Keratinocyte (primary cell): Measurements from ENCODE around the gene CYB5R4.

Experiments
- EZH2 ChIP-seq: IDR thresholded peaks from one replicate; pipeline ENCODE4 v1.6.1; 2012; ENCODE audit warnings: inconsistent platforms, mild to moderate bottlenecking, low read length, moderate library complexity
- TF ChIP-seq, protein P1 (sequence below), 3 experiments: IDR thresholded peaks in 1 of 3; conservative IDR thresholded peaks in 1 of 3; optimal IDR thresholded peaks in 1 of 3; 2 replicates in 2 of 3; 3 replicates in 1 of 3; pipeline versions ENCODE3 to v1.5.1; 2011; ENCODE audit warnings: low read length in 3 of 3, mild to moderate bottlenecking in 3 of 3, moderate library complexity in 2 of 3, control low read depth in 1 of 3, inconsistent platforms in 1 of 3; ENCODE audit not compliant: insufficient read depth in 2 of 3; ENCODE audit errors: extremely low read depth in 1 of 3

DNA sequence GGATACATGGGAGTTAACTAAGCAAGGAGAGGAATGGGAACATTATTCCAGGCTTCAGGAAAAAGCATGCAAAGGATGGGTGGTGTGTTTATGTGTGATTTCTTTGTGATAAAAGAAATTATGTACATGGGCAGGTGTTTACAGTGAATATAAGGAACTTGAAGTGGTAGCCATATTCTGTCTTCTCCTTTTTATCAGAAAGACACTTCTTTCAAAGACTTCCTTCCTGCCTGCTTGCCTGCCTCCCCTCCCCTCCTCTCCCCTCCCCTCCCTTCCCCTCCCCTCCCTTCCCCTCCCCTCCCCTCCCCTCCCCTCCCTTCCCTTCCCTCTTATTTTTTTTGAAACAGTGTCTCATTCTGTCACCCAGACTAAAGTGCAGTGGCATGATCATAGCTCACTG is 14.4 kb downstream of the CYB5R4 start:
- TF ChIP-seq EZH2 = no peak
- TF ChIP-seq, protein P1, sequence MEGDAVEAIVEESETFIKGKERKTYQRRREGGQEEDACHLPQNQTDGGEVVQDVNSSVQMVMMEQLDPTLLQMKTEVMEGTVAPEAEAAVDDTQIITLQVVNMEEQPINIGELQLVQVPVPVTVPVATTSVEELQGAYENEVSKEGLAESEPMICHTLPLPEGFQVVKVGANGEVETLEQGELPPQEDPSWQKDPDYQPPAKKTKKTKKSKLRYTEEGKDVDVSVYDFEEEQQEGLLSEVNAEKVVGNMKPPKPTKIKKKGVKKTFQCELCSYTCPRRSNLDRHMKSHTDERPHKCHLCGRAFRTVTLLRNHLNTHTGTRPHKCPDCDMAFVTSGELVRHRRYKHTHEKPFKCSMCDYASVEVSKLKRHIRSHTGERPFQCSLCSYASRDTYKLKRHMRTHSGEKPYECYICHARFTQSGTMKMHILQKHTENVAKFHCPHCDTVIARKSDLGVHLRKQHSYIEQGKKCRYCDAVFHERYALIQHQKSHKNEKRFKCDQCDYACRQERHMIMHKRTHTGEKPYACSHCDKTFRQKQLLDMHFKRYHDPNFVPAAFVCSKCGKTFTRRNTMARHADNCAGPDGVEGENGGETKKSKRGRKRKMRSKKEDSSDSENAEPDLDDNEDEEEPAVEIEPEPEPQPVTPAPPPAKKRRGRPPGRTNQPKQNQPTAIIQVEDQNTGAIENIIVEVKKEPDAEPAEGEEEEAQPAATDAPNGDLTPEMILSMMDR (optimal IDR thresholded peaks at IDR 0.05 in 1 of 3, IDR thresholded peaks at IDR 0.05 in 1 of 3, conservative IDR thresholded peaks at IDR 0.05 in 1 of 3; ENCODE audit: extremely low read depth in 1 of 3, insufficient read depth in 2 of 3, low read length in 3 of 3) = no peak
